HepG2 (cell line): ENCODE measurements around the gene RAB36. TPM values are rescaled to one million over a fixed set of nuclear protein-coding genes. Genes with fewer than 3 reads are reported as not detected.

Source experiments
- BCL6 ChIP-seq: IDR thresholded peaks from 2 replicates; pipeline ENCODE4 v1.6.1; 2016; ENCODE audit warnings: missing genetic modification reagents, missing compliant biosample characterization
- FOXP4 ChIP-seq: sonication (generic); formaldehyde crosslinking; IDR thresholded peaks from 2 replicates; pipeline ENCODE4 v1.4.0; 2020; ENCODE audit warnings: missing genetic modification reagents
- GLI4 ChIP-seq: sonication (generic); formaldehyde crosslinking; IDR thresholded peaks from 2 replicates; pipeline ENCODE4 v1.5.1; 2020; ENCODE audit warnings: missing genetic modification reagents, mild to moderate bottlenecking, moderate library complexity, borderline replicate concordance
- HHEX ChIP-seq: IDR thresholded peaks from 2 replicates; pipeline ENCODE4 v1.6.1; 2016; ENCODE audit warnings: control low read depth
- KDM5A ChIP-seq: fragments of 200-600 bp; sonication (generic); IDR thresholded peaks from 2 replicates; pipeline ENCODE4 v1.7.0; 2018; ENCODE audit warnings: antibody characterized with exemption, mild to moderate bottlenecking, low read length, borderline replicate concordance
- MBD4 ChIP-seq: IDR thresholded peaks from 2 replicates; pipeline ENCODE4 v1.6.1; 2012; ENCODE audit warnings: low read length, inconsistent platforms, borderline replicate concordance
- NR2C2 ChIP-seq: sonication (generic); formaldehyde crosslinking; IDR thresholded peaks from 2 replicates; pipeline ENCODE4 v1.4.0; 2020; ENCODE audit warnings: missing genetic modification reagents, mild to moderate bottlenecking, moderate library complexity, borderline replicate concordance
- PITX1 ChIP-seq: sonication (generic); formaldehyde crosslinking; IDR thresholded peaks from 2 replicates; pipeline ENCODE4 v1.5.1; 2020; ENCODE audit warnings: mild to moderate bottlenecking, missing genetic modification reagents
- PPARG ChIP-seq: conservative IDR thresholded peaks from 2 replicates; pipeline ENCODE4 v1.6.1; 2016; ENCODE audit warnings: missing biosample characterization, missing genetic modification reagents
- PTBP1 ChIP-seq: fragments of 200-400 bp; formaldehyde crosslinking; IDR thresholded peaks from 2 replicates; pipeline ENCODE4 v1.6.1; 2018; ENCODE audit warnings: low read length, low read depth; ENCODE audit not compliant: poor library complexity, severe bottlenecking
- SRF ChIP-seq: IDR thresholded peaks from 2 replicates; pipeline ENCODE4 v1.6.1; 2011; ENCODE audit warnings: mild to moderate bottlenecking, low read depth, low read length, moderate library complexity
- TCF12 ChIP-seq, 2 experiments: fragments of 450-650 bp in 1 of 2; sonication (generic) in 1 of 2; formaldehyde crosslinking in 1 of 2; IDR thresholded peaks; 2 replicates each; pipeline versions ENCODE4 v1.6.1 to v1.8.0; 2017 to 2022; ENCODE audit warnings: antibody characterized with exemption in 1 of 2, mild to moderate bottlenecking in 1 of 2, missing genetic modification reagents in 1 of 2, moderate library complexity in 1 of 2
- THAP7 ChIP-seq: sonication (generic); formaldehyde crosslinking; IDR thresholded peaks from 2 replicates; pipeline ENCODE4 v1.8.1; 2023; ENCODE audit warnings: mild to moderate bottlenecking, missing genetic modification reagents
- ZNF512 ChIP-seq: sonication (generic); formaldehyde crosslinking; IDR thresholded peaks from 2 replicates; pipeline ENCODE4 v1.4.0; 2020; ENCODE audit warnings: mild to moderate bottlenecking, missing genetic modification reagents
- ZNF563 ChIP-seq: sonication (generic); formaldehyde crosslinking; IDR thresholded peaks from 2 replicates; pipeline ENCODE4 v1.8.0; 2022; ENCODE audit warnings: mild to moderate bottlenecking, moderate library complexity, missing genetic modification reagents
- ZNF567 ChIP-seq: sonication (generic); formaldehyde crosslinking; IDR thresholded peaks from 2 replicates; pipeline ENCODE4 v1.8.1; 2023; ENCODE audit warnings: mild to moderate bottlenecking, missing genetic modification reagents, borderline replicate concordance
- ZNF646 ChIP-seq: sonication (generic); formaldehyde crosslinking; IDR thresholded peaks from 2 replicates; pipeline ENCODE4 v1.9.0; 2021; ENCODE audit warnings: mild to moderate bottlenecking, missing genetic modification reagents
- polyA plus RNA-seq, 8 experiments: library from polyadenylated mRNA; depleted of rRNA in 3 of 8; stranded (reverse) in 7 of 8; unstranded in 1 of 8; fragments of >200 nt; fragmentation: Illumina TruSeq in 4 of 8; extraction: Trizol in 4 of 8; gene quantifications; 2 replicates each; pipeline versions ENCODE4 v1.2.1 to v1.2.3, GENCODE V29; 2011 to 2016; ENCODE audit warnings: low read depth in 4 of 8, missing spikeins in 1 of 8, mixed read lengths in 1 of 8; ENCODE audit not compliant: insufficient read depth in 1 of 8
- total RNA-seq, 5 experiments: library from RNA; depleted of rRNA; stranded (reverse); fragments of >200 nt; fragmentation: Illumina TruSeq; extraction: Trizol; gene quantifications; 2 replicates each; pipeline ENCODE4 v1.2.3, GENCODE V29; 2016; ENCODE audit warnings: low read depth in 1 of 5

Gene RAB36
- total and polyA plus RNA-seq, 2 of the 13 experiments (the other 11 are each of a cell fraction or from before 2014, with no cell fraction given): 0.24 to 0.86 TPM

- TF ChIP-seq ZNF646 (CRISPR knock-in tag) (no peak), KDM5A (no peak), BCL6 (no peak), GLI4 (CRISPR knock-in tag) (no peak), PITX1 (CRISPR knock-in tag) (peak; percentile 18; the same call in 1 of the 2 replicates), MBD4 (no peak), HHEX (CRISPR knock-in tag) (no peak), FOXP4 (no peak), NR2C2 (CRISPR knock-in tag) (peak; percentile 46; the same call in 1 of the 2 replicates), TCF12 (IDR thresholded peaks at IDR 0.05) (no peak), TCF12 (CRISPR knock-in tag; IDR thresholded peaks at IDR 0.05) (no peak), PTBP1 (no peak), THAP7 (CRISPR knock-in tag) (no peak), PPARG (CRISPR knock-in tag) (peak; percentile 55; the same call in 1 of the 2 replicates), ZNF512 (no peak), ZNF563 (CRISPR knock-in tag) (no peak), ZNF567 (CRISPR knock-in tag) (no peak), SRF (peak; percentile 77; the same call in 1 of the 2 replicates)
Measured at GRCh38 chr22:23161574-23161973, 16.3 kb downstream of the RAB36 start (continued).
